Measurements from ENCODE around the gene GTF2H4. TPM values are rescaled to one million over a fixed set of nuclear protein-coding genes. Genes with fewer than 3 reads are reported as not detected.

The GTF2H4 gene
- total RNA-seq, 2 donors from 2014 or later: 14.9 to 42.2 TPM

GRCh38 chr6:30894381-30894780 lies 13.6 kb upstream of the GTF2H4 start:
- Histone ChIP-seq H3K4me3 (no peak overlapping the region), H3K36me3 (peaks cover 66% of the 10 kb centered on the region), H3K27ac (no peak overlapping the region)

GRCh38 chr6:30894935-30895334 lies 13.1 kb upstream of the GTF2H4 start:
- H3K4me1 ChIP-seq (ENCODE audit: control insufficient read depth in 1 of 2, low read depth in 2 of 2): no peaks in the 10 kb centered on the region
- no peaks in the 10 kb centered on the region for H3K9me3 ChIP-seq
- H3K36me3 ChIP-seq: peaks cover 63% of the 10 kb centered on the region
- no peak overlapping the region for H3K27ac ChIP-seq
- no peak for TF ChIP-seq CTCF (IDR thresholded peaks at IDR 0.05)
- DNase-seq (ENCODE audit: low spot score): no peak
- ATAC-seq (ENCODE audit: insufficient number of reproducible peaks, low FRiP score, low read depth): no peak
- no peak overlapping the region for H3K4me3 ChIP-seq
- H3K27me3 ChIP-seq (replicated peaks; ENCODE audit: insufficient read depth): no peaks in the 10 kb centered on the region

More at GRCh38 chr6:30894381-30894780, 13.6 kb upstream of the GTF2H4 start:
- H3K4me1 ChIP-seq (ENCODE audit: control insufficient read depth in 1 of 2, low read depth in 2 of 2): no peaks in the 10 kb centered on the region
- H3K27me3 ChIP-seq (replicated peaks; ENCODE audit: insufficient read depth): no peaks in the 10 kb centered on the region
- H3K9me3 ChIP-seq: no peaks in the 10 kb centered on the region
- ATAC-seq (ENCODE audit: insufficient number of reproducible peaks, low FRiP score, low read depth): no peak
- no peak for DNase-seq (ENCODE audit: low spot score)
- no peak for TF ChIP-seq CTCF (IDR thresholded peaks at IDR 0.05)

DNA sequence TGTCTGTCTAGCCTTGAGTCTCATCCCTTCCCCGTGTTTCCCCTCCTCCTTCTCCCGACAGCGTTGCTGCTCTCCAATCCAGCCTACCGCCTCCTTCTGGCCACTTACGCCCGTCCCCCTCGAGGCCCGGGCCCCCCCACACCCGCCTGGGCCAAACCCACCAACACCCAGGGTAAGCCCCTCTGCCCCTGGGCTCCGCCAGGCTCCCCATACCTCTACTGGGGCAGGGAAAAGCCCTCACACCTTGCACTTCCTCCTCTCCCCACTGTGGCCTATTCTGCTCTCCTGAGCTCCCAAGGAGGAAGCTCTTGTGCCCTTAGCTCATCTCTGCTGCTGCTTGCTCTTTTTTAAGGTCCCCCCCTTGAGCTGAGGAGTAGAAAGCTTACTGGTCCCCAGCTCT lies 12.7 kb upstream of the GTF2H4 start:
- H3K36me3 ChIP-seq: peaks cover 59% of the 10 kb centered on the region
- no peak for TF ChIP-seq CTCF (IDR thresholded peaks at IDR 0.05)

GRCh38 chr6:30896541-30896940 lies 11.5 kb upstream of the GTF2H4 start:
- H3K27me3 ChIP-seq (replicated peaks; ENCODE audit: insufficient read depth): no peaks in the 10 kb centered on the region
- DNase-seq (ENCODE audit: low spot score) (no peak), ATAC-seq (ENCODE audit: insufficient number of reproducible peaks, low FRiP score, low read depth) (no peak)
- H3K4me3 ChIP-seq: no peak overlapping the region
- TF ChIP-seq CTCF (IDR thresholded peaks at IDR 0.05): no peak
- no peaks in the 10 kb centered on the region for H3K4me1 ChIP-seq (ENCODE audit: control insufficient read depth in 1 of 2, low read depth in 2 of 2)
- no peak overlapping the region for H3K27ac ChIP-seq
- H3K9me3 ChIP-seq: no peaks in the 10 kb centered on the region
- H3K36me3 ChIP-seq: peaks cover 50% of the 10 kb centered on the region

More for the DNA sequence above, 12.7 kb upstream of the GTF2H4 start:
- Histone ChIP-seq H3K4me3 (no peak overlapping the region), H3K9me3 (no peaks in the 10 kb centered on the region), H3K27me3 (replicated peaks; ENCODE audit: insufficient read depth) (no peaks in the 10 kb centered on the region), H3K27ac (no peak overlapping the region), H3K4me1 (ENCODE audit: control insufficient read depth in 1 of 2, low read depth in 2 of 2) (no peaks in the 10 kb centered on the region)
- ATAC-seq (ENCODE audit: insufficient number of reproducible peaks, low FRiP score, low read depth) (no peak), DNase-seq (ENCODE audit: low spot score) (no peak)

GRCh38 chr6:30897882-30898281 lies 10.1 kb upstream of the GTF2H4 start:
- no peak for TF ChIP-seq CTCF (IDR thresholded peaks at IDR 0.05)
- no peaks in the 10 kb centered on the region for H3K4me1 ChIP-seq (ENCODE audit: control insufficient read depth in 1 of 2, low read depth in 2 of 2)
- DNase-seq (ENCODE audit: low spot score): no peak
- no peak for ATAC-seq (ENCODE audit: insufficient number of reproducible peaks, low FRiP score, low read depth)
- H3K27ac ChIP-seq: no peak overlapping the region
- peaks cover 41% of the 10 kb centered on the region for H3K36me3 ChIP-seq
- H3K9me3 ChIP-seq: no peaks in the 10 kb centered on the region
- H3K27me3 ChIP-seq (replicated peaks; ENCODE audit: insufficient read depth): no peaks in the 10 kb centered on the region
- no peak overlapping the region for H3K4me3 ChIP-seq

Measured in thoracic aorta (tissue), 2 donors.